ENCODE results near the gene GNAQ. TPM values are rescaled to one million over a fixed set of nuclear protein-coding genes. Genes with fewer than 3 reads are reported as not detected.
"Not testable (repeated sequence)": the region's sequence is repeated elsewhere in the genome, so short reads cannot be mapped to it uniquely, and the experiment has no call there.

GNAQ gene
- total RNA-seq, 1 donor from 2014 or later: 64.9 TPM

GRCh38 chr9:77697238-77697984 is 334.2 kb downstream of the GNAQ start:
- Mint-ChIP-seq H3K9me3 (ENCODE audit: low read depth) (peaks cover 35% of the 10 kb centered on the region), H3K27ac (no peak overlapping the region), H3K36me3 (ENCODE audit: insufficient read depth) (peaks cover 2% of the 10 kb centered on the region), H3K27me3 (no peaks in the 10 kb centered on the region), H3K4me1 (ENCODE audit: low read depth) (peaks cover 10% of the 10 kb centered on the region), H3K4me3 (ENCODE audit: low read depth) (no peak overlapping the region)
- TF ChIP-seq CTCF (IDR thresholded peaks at IDR 0.05; ENCODE audit: unreplicated experiment): no peak
- DNase-seq (ENCODE audit: low spot score, unreplicated experiment): no peak

- DNase-seq (ENCODE audit: low spot score, unreplicated experiment); H3K36me3 Mint-ChIP-seq (ENCODE audit: insufficient read depth); H3K27ac Mint-ChIP-seq; H3K4me1 Mint-ChIP-seq (ENCODE audit: low read depth); H3K27me3 Mint-ChIP-seq; H3K4me3 Mint-ChIP-seq (ENCODE audit: low read depth): not testable (repeated sequence)
- peaks cover 28% of the 10 kb centered on the region for H3K9me3 Mint-ChIP-seq (ENCODE audit: low read depth)
Measured at GRCh38 chr9:77690723-77691122, 340.9 kb downstream of the GNAQ start.

- H3K4me1 Mint-ChIP-seq (ENCODE audit: low read depth): not testable (repeated sequence)
Measured at GRCh38 chr9:77690119-77690518, 341.5 kb downstream of the GNAQ start.

DNA sequence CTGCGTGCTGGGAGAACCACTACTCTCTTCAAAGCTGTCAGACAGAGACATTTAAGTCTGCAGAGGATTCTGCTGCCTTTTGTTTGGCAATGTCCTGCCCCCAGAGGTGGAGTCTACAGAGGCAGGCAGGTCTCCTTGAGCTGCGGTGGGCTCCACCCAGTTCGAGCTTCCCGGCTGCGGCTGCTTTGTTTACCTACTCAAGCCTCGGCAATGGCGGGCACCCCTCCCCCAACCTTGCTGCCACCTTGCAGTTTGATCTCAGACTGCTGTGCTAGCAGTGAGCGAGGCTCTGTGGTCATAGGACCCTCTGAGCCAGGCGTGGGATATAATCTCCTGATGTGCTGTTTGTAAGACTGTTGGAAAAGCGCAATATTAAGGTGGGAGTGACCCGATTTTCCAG is 343.9 kb downstream of the GNAQ start:
- not testable (repeated sequence) for H3K4me1 Mint-ChIP-seq (ENCODE audit: low read depth); DNase-seq (ENCODE audit: low spot score, unreplicated experiment); H3K36me3 Mint-ChIP-seq (ENCODE audit: insufficient read depth); H3K27me3 Mint-ChIP-seq; H3K4me3 Mint-ChIP-seq (ENCODE audit: low read depth); H3K27ac Mint-ChIP-seq
- peaks cover 15% of the 10 kb centered on the region for H3K9me3 Mint-ChIP-seq (ENCODE audit: low read depth)

More at GRCh38 chr9:77690119-77690518, 341.5 kb downstream of the GNAQ start:
- H3K9me3 Mint-ChIP-seq (ENCODE audit: low read depth): peaks cover 23% of the 10 kb centered on the region
- H3K4me3 Mint-ChIP-seq (ENCODE audit: low read depth); DNase-seq (ENCODE audit: low spot score, unreplicated experiment); H3K36me3 Mint-ChIP-seq (ENCODE audit: insufficient read depth); H3K27ac Mint-ChIP-seq; H3K27me3 Mint-ChIP-seq: not testable (repeated sequence)

DNA sequence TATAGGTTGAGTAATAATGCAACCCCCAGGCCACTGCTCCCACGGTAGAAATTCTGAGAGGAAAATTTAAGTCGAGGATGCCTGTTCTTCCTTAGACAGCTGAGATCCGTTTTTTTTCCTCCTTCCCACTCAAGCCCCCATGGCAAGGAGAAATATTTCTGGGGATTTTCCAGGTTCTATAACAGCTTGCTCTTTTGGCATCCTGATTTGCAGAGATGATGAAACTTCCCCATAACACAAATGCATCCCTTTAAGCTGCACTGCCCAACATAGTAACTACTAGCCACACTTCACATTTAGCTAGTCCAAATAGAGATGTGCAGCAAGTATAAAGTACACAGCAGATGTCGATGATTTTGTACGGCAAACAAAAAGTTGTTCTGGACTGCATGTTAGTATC is 351.0 kb downstream of the GNAQ start:
- TF ChIP-seq CTCF (IDR thresholded peaks at IDR 0.05; ENCODE audit: unreplicated experiment): no peak
- peaks cover 2% of the 10 kb centered on the region for H3K36me3 Mint-ChIP-seq (ENCODE audit: insufficient read depth)
- H3K27ac Mint-ChIP-seq: no peak overlapping the region
- H3K4me3 Mint-ChIP-seq (ENCODE audit: low read depth): no peak overlapping the region
- no peak for DNase-seq (ENCODE audit: low spot score, unreplicated experiment)
- H3K27me3 Mint-ChIP-seq: no peaks in the 10 kb centered on the region
- H3K4me1 Mint-ChIP-seq (ENCODE audit: low read depth): no peaks in the 10 kb centered on the region
- peaks cover 9% of the 10 kb centered on the region for H3K9me3 Mint-ChIP-seq (ENCODE audit: low read depth)

DNA sequence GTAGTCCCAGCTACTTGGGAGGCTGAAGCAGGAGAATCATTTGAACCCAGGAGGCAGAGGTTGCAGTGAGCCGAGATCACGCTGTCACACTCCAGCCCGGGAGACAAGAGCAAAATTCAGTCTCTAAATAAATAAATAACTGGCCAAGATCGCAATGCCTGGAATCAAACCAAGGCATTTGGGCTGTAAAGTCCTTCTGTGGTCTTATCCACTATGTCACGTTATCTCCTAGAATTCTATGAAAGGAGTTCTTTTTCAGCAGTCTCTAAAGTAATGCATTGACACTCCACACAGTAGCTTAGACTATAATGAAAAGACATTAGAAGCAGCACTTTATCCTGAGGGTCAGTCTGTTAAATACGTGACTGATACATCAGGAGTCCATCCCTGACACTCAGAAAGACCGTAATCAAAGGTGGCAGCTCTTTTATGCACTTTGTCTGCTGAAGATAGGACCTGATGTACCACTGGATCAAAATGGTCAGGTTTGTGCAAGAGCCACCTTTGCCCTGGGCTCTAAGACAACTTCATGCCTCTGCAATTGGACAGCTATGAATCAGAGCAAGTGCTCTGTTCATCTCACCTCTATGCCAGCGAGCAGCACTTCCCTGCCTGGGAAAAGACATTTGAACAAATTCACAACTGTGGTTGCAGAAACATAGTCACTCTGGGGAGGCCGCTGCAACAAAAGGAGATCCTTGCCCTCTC is 351.8 kb downstream of the GNAQ start:
- H3K4me3 Mint-ChIP-seq (ENCODE audit: low read depth): no peak overlapping the region
- H3K9me3 Mint-ChIP-seq (ENCODE audit: low read depth): peaks cover 9% of the 10 kb centered on the region
- no peak overlapping the region for H3K27ac Mint-ChIP-seq
- no peak for TF ChIP-seq CTCF (IDR thresholded peaks at IDR 0.05; ENCODE audit: unreplicated experiment)
- H3K4me1 Mint-ChIP-seq (ENCODE audit: low read depth): no peaks in the 10 kb centered on the region
- no peak for DNase-seq (ENCODE audit: low spot score, unreplicated experiment)
- no peaks in the 10 kb centered on the region for H3K27me3 Mint-ChIP-seq
- H3K36me3 Mint-ChIP-seq (ENCODE audit: insufficient read depth): peaks cover 2% of the 10 kb centered on the region

All from progenitor cell of endocrine pancreas (in vitro differentiated cells).